ENCODE results near the gene CAMK4. TPM values are rescaled to one million over a fixed set of nuclear protein-coding genes. Genes with fewer than 3 reads are reported as not detected.

Gene CAMK4
- total RNA-seq, 1 experiment from 2014 or later, result 6.3 TPM

DNA sequence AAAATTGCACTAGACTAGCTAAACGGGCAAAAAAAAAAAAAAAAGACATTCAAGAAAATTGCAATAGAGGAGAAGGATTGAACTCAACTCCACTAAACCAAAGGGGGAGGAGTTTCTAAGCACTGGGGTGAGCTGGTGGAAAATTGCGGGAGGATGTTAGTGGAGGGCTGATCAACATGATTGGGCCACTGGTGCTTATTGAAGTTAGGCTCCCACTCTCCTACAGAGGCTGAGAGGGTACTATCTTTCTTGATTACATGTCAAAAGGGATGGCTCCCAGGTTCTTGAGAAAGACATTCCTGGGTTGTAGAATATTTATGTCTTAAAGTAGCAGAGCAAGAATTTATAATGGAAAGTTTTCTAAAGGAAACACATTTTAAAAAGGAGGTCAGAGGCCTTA, 38.0 kb downstream of the CAMK4 start:
- WGBS (ENCODE audit: extremely low coverage, insufficient read length, low lambda C conversion rate), result no CpG with 5 or more reads among the region's 2 CpGs
- Mint-ChIP-seq H3K9me3 (peaks cover 4 to 5% of the 10 kb centered on the region in 2 experiments; a peak in 4 of 5 replicates), H3K36me3 (ENCODE audit: insufficient read depth in 1 of 3, low read depth in 3 of 3) (peaks cover 0 to under 1% (median 0%) of the 10 kb centered on the region in 3 experiments; a peak in 1 of 7 replicates), H3K27ac (no peak overlapping the region), H3K4me3 (no peak overlapping the region), H3K4me1 (peaks cover 0 to 3% of the 10 kb centered on the region in 2 experiments; a peak in 2 of 4 replicates), H3K27me3 (ENCODE audit: low read depth) (peaks cover 19% of the 10 kb centered on the region)
- Histone ChIP-seq H4K20me1 (ENCODE audit: control insufficient read depth, insufficient read depth, insufficient read length) (no peaks in the 10 kb centered on the region), H2BK15ac (ENCODE audit: low read depth, low read length) (no peak overlapping the region), H3K4ac (ENCODE audit: low read depth, low read length) (no peak overlapping the region), H3K14ac (ENCODE audit: insufficient read depth, low read length) (no peak overlapping the region), H3K23ac (ENCODE audit: insufficient read length, low read depth, low read length) (no peak overlapping the region), H2BK12ac (ENCODE audit: insufficient read length, low read depth, low read length) (no peak overlapping the region), H3K56ac (ENCODE audit: insufficient read length, low read depth, low read length) (no peak overlapping the region), H3K79me2 (ENCODE audit: insufficient read depth, low read length) (no peaks in the 10 kb centered on the region), H2AFZ (ENCODE audit: low read length) (no peak overlapping the region), H3K27me3 (ENCODE audit: insufficient read depth, low read length) (peaks cover 8% of the 10 kb centered on the region; the same call in 1 of the 2 replicates), H2BK120ac (ENCODE audit: low read depth, low read length, poor library complexity, severe bottlenecking) (no peak overlapping the region), H2BK5ac (ENCODE audit: insufficient read length, low read length) (no peak overlapping the region), H3K9me3 (ENCODE audit: control insufficient read depth, low read depth, low read length) (no peaks in the 10 kb centered on the region), H4K8ac (replicated peaks; ENCODE audit: insufficient read length, low read depth, low read length) (no peak overlapping the region), H3K27ac (ENCODE audit: insufficient read length, low read depth, low read length) (no peak overlapping the region), H3K4me1 (ENCODE audit: insufficient read depth, low read length) (no peaks in the 10 kb centered on the region), H3K9ac (ENCODE audit: extremely low read depth, insufficient read length, low read length) (no peak overlapping the region), H3K18ac (ENCODE audit: insufficient read length, low read depth, low read length) (no peak overlapping the region), H4K5ac (ENCODE audit: insufficient read length, low read depth, low read length) (no peak overlapping the region), H2AK5ac (ENCODE audit: insufficient read length, low read length) (no peak overlapping the region), H3K79me1 (ENCODE audit: insufficient read depth, low read depth, low read length, poor library complexity, severe bottlenecking) (no peaks in the 10 kb centered on the region), H3K4me2 (ENCODE audit: insufficient read depth, insufficient read length, low read length) (no peak overlapping the region), H3K23me2 (ENCODE audit: insufficient read length, low read depth, low read length, poor library complexity, severe bottlenecking) (no peaks in the 10 kb centered on the region), H2BK20ac (ENCODE audit: low read depth, low read length, poor library complexity, severe bottlenecking) (no peak overlapping the region), H3T11ph (ENCODE audit: low read length) (no peak overlapping the region), H4K91ac (ENCODE audit: insufficient read length, low read depth, low read length) (no peak overlapping the region)
- no peak for DNase-seq
- TF ChIP-seq, protein P1, sequence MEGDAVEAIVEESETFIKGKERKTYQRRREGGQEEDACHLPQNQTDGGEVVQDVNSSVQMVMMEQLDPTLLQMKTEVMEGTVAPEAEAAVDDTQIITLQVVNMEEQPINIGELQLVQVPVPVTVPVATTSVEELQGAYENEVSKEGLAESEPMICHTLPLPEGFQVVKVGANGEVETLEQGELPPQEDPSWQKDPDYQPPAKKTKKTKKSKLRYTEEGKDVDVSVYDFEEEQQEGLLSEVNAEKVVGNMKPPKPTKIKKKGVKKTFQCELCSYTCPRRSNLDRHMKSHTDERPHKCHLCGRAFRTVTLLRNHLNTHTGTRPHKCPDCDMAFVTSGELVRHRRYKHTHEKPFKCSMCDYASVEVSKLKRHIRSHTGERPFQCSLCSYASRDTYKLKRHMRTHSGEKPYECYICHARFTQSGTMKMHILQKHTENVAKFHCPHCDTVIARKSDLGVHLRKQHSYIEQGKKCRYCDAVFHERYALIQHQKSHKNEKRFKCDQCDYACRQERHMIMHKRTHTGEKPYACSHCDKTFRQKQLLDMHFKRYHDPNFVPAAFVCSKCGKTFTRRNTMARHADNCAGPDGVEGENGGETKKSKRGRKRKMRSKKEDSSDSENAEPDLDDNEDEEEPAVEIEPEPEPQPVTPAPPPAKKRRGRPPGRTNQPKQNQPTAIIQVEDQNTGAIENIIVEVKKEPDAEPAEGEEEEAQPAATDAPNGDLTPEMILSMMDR (conservative IDR thresholded peaks at IDR 0.05), result no peak
